Small intestine (tissue), 7 donors: ENCODE measurements around the gene GRN. TPM values are rescaled to one million over a fixed set of nuclear protein-coding genes. Genes with fewer than 3 reads are reported as not detected.
"Not testable (repeated sequence)": the region's sequence is repeated elsewhere in the genome, so short reads cannot be mapped to it uniquely, and the experiment has no call there.

ENCODE experiments used
- DNase-seq, 2 donors: peaks; one replicate each; pipeline versions ENCODE4 v3.0.0 to v3.0.0-alpha.2; 2013
- FAIRE-seq: peaks from 2 replicates; lab custom pipeline; 2012; peaks lifted over from hg19 to GRCh38; lab: Jason Lieb, UNC
- H3K27ac ChIP-seq, 3 donors: one replicate each; pipeline ENCODE4 v1.5.1; 2013; ENCODE audit warnings: low read length in 2 of 3, mild to moderate bottlenecking in 2 of 3, control low read depth in 1 of 3, inconsistent platforms in 1 of 3, low read depth in 1 of 3, moderate library complexity in 1 of 3
- H3K27me3 ChIP-seq, 3 donors: one replicate each; pipeline ENCODE4 v1.6.1; 2013; ENCODE audit warnings: low read length in 3 of 3, inconsistent platforms in 1 of 3; ENCODE audit not compliant: control insufficient read depth in 3 of 3, insufficient read depth in 3 of 3
- H3K36me3 ChIP-seq, 3 donors: one replicate each; pipeline ENCODE4 v1.6.1; 2013; ENCODE audit warnings: low read length in 3 of 3, inconsistent platforms in 1 of 3, low read depth in 1 of 3, mild to moderate bottlenecking in 1 of 3, moderate library complexity in 1 of 3; ENCODE audit not compliant: control insufficient read depth in 3 of 3, insufficient read depth in 2 of 3
- H3K4me1 ChIP-seq, 3 donors: one replicate each; pipeline ENCODE4 v1.6.1; 2013; ENCODE audit warnings: low read length in 2 of 3, inconsistent platforms in 1 of 3, low read depth in 1 of 3, mild to moderate bottlenecking in 1 of 3, moderate library complexity in 1 of 3; ENCODE audit not compliant: control insufficient read depth in 3 of 3, insufficient read depth in 2 of 3
- H3K4me3 ChIP-seq, 3 donors: one replicate each; pipeline ENCODE4 v1.5.1; 2013; ENCODE audit warnings: low read length in 3 of 3, control low read depth in 1 of 3, inconsistent platforms in 1 of 3, low read depth in 1 of 3, mild to moderate bottlenecking in 1 of 3, moderate library complexity in 1 of 3
- H3K9me3 ChIP-seq, 2 donors: one replicate each; pipeline ENCODE4 v1.6.1; 2013; ENCODE audit warnings: low read depth in 1 of 2, low read length in 1 of 2; ENCODE audit not compliant: control insufficient read depth in 2 of 2, insufficient read depth in 1 of 2
- WGBS, 3 donors: extraction: QIAGEN DNeasy Blood & Tissue Kit; methylation state at CpG; one replicate each; pipeline ENCODE4 v1.1.7; 2013; 5-methylcytosine and 5-hydroxymethylcytosine counted together
- polyA plus RNA-seq, 4 donors: library from polyadenylated mRNA; stranded (reverse) in 3 of 4; unstranded in 1 of 4; fragments of 200-250 nt in 3 of 4; fragments of 120-200 nt in 1 of 4; gene quantifications; one replicate each; pipeline versions ENCODE4 v1.2.1 to v1.2.3, GENCODE V29; 2013
- donor health status: healthy with polysubstance abuse.
- donor health status: control.
- donor health status: control.
- donor health status: Bipolar disorder and iron deficiency.
- donor health status: healthy.

Gene GRN
- polyA plus RNA-seq, 4 donors = 82.3 to 842 (median 111) TPM

DNA sequence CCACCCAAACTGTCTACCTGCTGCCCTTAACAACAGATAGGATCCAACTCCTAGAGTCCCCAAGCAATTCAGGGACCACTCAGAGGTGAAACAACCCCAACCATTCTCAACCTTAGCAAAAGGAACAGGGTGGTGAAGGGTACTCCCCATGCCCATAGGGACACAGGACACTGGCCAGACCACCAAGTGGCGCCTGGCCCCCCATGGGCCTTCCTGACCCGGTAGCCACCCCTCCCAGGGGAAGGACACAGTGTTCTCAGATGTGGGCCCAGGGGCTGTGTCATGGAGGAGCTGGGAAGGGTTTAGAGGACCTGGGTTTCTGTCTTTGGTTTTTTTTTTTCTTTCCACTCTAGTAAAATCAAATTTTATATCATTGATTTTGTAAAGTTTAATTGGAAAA lies 10.8 kb upstream of the GRN start:
- H3K4me1 ChIP-seq = peaks cover 0 to 17% (median 0%) of the 10 kb centered on the region in 3 donors
- 53 to 74% (median 68%) methylated on average over 2 of the region's 2 CpGs for WGBS, 3 donors
- H3K9me3 ChIP-seq = no peaks in the 10 kb centered on the region
- FAIRE-seq (no peak), DNase-seq (no peak)
- no peak overlapping the region for H3K27ac ChIP-seq
- H3K4me3 ChIP-seq = no peak overlapping the region
- H3K27me3 ChIP-seq = no peaks in the 10 kb centered on the region
- H3K36me3 ChIP-seq = no peaks in the 10 kb centered on the region

DNA sequence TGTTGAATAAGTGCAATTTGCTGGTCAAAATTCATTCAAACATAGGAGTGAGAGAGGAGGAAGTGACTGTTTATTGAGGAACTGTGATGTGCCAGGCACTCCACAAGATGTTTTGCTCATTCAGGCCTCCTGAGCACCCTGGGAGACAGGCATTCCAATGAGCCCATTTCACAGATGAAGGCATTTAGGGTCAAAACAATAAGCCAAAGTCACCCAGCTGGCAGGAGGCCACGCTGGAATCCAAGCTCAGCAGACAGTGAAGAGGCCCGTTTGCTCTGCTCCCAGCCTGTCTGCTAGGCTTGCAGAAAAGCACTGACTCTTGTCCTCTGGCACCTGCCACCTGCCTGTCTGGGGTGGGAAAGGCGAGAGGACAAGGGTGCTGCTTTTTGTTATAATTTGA lies 10.4 kb upstream of the GRN start:
- H3K27ac ChIP-seq = no peak overlapping the region
- DNase-seq = no peak
- no peaks in the 10 kb centered on the region for H3K27me3 ChIP-seq
- no peaks in the 10 kb centered on the region for H3K36me3 ChIP-seq
- H3K4me1 ChIP-seq = peaks cover 0 to 19% (median 0%) of the 10 kb centered on the region in 3 donors
- no peaks in the 10 kb centered on the region for H3K9me3 ChIP-seq
- WGBS, 3 donors = 40 to 44% (median 43%) methylated on average over 3 of the region's 3 CpGs
- FAIRE-seq = no peak
- no peak overlapping the region for H3K4me3 ChIP-seq

DNA sequence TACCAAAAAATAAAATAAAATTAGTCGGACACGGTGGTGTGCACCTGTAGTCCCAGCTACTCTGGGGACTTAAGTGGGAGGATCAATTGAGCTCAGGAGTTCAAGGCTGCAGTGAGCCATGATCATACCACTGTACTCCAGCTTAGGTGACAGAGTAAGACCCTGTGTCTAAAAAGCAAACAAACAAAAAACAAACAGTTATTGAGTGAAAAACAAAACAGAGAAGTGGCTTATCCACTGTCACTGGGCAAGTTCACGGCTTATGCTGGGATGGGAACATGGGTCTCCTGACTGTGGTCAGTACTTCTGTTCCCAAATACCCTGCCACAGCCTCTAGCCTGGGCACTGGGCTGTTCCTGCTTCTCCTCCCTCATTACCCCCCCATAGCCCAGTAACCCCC lies 9.5 kb upstream of the GRN start:
- H3K4me1 ChIP-seq = peaks cover 0 to 26% (median 0%) of the 10 kb centered on the region in 3 donors
- H3K9me3 ChIP-seq = no peaks in the 10 kb centered on the region
- DNase-seq = no peak
- FAIRE-seq = no peak
- H3K36me3 ChIP-seq = no peaks in the 10 kb centered on the region
- H3K27ac ChIP-seq = no peak overlapping the region
- WGBS, 3 donors = 78 to 86% (median 82%) methylated on average over 3 of the region's 3 CpGs
- H3K27me3 ChIP-seq = no peaks in the 10 kb centered on the region
- no peak overlapping the region for H3K4me3 ChIP-seq

DNA sequence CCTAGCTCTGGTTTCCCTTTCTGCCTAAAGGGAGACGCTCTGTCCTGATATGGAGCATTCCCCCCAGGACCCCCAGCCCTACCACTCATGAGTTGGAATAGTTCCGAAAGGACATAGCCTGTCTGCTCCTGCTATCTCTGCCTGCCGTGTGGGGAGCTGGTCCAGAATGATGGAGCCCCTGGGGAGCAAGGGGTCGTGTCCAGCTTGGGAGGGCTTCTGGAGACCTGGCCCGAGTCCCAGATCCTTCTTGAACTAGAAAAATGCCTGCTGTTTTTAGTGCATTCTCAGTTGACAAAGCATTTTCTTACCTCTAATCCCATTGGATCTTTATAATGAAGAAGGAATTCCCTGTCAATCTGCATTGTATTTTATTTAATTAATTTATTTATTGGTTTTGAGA lies 9.1 kb upstream of the GRN start:
- H3K4me1 ChIP-seq = peaks cover 0 to 27% (median 0%) of the 10 kb centered on the region in 3 donors
- no peaks in the 10 kb centered on the region for H3K9me3 ChIP-seq
- WGBS, 3 donors = 45 to 71% (median 65%) methylated on average over 5 of the region's 5 CpGs
- H3K4me3 ChIP-seq = no peak overlapping the region
- no peak for DNase-seq
- no peaks in the 10 kb centered on the region for H3K36me3 ChIP-seq
- H3K27me3 ChIP-seq = no peaks in the 10 kb centered on the region
- FAIRE-seq = no peak
- no peak overlapping the region for H3K27ac ChIP-seq

DNA sequence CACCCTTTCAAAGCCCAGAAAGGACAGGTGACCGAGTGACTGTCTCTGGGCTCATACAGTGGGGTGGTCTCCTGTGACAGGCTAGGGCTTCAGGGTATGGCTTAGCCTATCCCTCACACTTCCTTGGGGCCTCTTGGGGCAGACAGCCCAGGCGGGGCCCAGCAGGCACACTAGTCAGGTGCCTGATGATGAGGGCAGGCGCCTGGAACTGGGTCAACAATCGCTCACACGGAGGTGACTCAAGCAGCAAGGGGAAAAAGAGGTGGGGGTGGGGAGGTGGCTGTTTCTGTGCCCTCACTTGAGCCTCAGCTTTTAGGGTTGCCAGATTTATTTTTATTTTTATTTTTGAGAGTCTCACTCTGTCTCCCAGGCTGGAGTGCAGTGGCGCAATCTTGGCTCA lies 6.4 kb upstream of the GRN start:
- 35 to 52% (median 38%) methylated on average over 6 of the region's 6 CpGs for WGBS, 3 donors
- Histone ChIP-seq H3K36me3 (no peaks in the 10 kb centered on the region), H3K9me3 (no peaks in the 10 kb centered on the region)

DNA sequence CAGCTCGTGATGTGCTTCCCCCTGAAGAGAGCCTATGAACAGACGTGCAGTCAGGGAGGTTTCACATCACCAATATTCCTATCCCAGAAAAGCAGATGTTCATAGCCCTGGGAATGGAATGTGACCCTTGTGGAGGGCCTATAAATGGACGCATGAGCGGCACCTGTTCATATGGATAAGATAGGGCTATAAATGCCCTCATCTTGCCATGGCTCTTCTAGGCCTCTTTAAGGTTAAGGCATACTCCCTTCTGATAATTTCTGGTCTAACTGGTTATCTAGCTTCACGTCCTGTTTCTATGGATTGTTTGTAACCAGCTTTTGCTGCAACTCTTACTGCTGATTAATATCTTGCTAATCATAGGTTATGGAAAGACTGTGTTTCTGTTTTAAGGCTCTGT lies 4.5 kb upstream of the GRN start:
- H3K4me3 ChIP-seq, FAIRE-seq, H3K9me3 ChIP-seq, H3K27me3 ChIP-seq, H3K36me3 ChIP-seq: not testable (repeated sequence)
- WGBS, 3 donors = 17 to 58% (median 53%) methylated on average over 5 of the region's 5 CpGs
- peaks cover 0 to 36% (median 4%) of the 10 kb centered on the region in 3 donors for H3K4me1 ChIP-seq
- peak in 1 of 2 donors; percentile 54 for DNase-seq
- H3K27ac ChIP-seq = peak overlapping the region in 1 of 3 donors; percentile 65

More for the DNA sequence above, 6.4 kb upstream of the GRN start:
- no peak for FAIRE-seq
- peak overlapping the region in 1 of 3 donors; percentile 79 for H3K27ac ChIP-seq
- DNase-seq = peak in 1 of 2 donors; percentile 86
- no peaks in the 10 kb centered on the region for H3K27me3 ChIP-seq
- peaks cover 0 to 32% (median 0%) of the 10 kb centered on the region in 3 donors for H3K4me1 ChIP-seq
- H3K4me3 ChIP-seq = no peak overlapping the region

DNA sequence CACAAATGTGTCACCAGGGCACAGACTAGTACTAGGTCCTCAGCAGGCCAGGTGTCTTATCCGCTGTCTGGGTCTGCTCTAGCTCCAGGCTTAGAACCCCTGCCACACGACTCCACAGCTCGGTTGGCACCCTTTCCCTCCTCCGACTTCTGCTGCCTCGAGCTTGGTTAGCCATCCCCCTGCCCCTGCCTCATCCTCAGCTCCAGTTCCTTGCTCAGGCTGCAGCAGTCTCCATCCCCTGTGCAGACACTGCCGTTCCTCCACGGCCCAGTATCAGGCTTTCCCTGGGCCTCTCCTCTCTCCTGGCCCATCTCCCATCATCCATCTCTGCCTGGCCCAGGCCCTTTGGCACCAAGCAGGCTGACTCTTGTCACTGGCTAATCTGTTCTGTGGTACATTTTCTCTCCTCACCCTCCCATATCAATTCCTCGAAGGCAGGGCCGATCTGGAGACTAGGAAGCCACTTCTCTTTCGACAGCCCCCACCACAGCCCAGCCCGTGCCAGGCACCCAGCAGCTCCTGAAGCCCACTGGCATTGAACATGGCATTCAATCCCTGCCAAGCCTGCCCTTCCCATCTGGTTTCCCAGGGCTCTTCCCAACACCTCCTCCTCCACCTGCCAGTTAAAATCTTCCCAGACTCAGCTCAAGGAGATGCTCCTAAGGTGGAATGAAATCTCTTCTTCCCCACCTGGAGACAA lies 1.4 kb upstream of the GRN start:
- DNase-seq (no peak), FAIRE-seq (no peak)
- Histone ChIP-seq H3K27ac (no peak overlapping the region), H3K36me3 (peaks cover 0 to 5% (median 0%) of the 10 kb centered on the region in 3 donors), H3K27me3 (no peaks in the 10 kb centered on the region), H3K4me3 (no peak overlapping the region), H3K9me3 (no peaks in the 10 kb centered on the region), H3K4me1 (peaks cover 0 to 25% (median 4%) of the 10 kb centered on the region in 3 donors)
- WGBS, 3 donors = 78 to 81% (median 79%) methylated on average over 11 of the region's 11 CpGs

DNA sequence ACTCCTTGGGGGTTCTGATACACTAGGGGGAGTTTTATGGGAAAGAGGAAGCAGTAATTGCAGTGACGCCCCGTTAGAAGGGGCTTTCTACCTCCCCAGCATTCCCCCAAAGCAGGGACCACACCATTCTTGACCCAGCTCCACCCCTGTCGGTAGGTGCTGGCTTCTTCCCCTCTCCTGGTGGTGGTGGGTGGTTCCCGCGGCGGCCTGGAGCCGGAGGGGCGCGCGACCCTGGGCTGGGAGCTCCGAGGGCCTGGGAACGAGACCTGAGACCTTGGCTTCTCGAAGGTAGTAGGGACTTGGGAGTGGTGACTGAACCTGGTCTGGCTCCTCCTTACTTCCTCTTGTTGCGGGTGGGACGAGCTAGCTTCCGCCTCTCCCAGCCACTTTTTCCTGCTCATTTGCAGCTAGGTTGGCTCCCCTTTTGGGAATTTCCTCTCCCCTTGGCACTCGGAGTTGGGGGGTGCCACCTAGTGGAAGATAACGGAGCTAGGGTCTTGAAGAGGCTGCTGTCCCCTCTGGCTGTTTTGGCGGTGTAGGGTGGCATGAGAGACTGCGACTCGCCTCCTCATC lies 438 bp downstream of the GRN start:
- Histone ChIP-seq H3K27me3 (no peaks in the 10 kb centered on the region), H3K27ac (peak overlapping the region; percentile 78 to 90 (median 89)), H3K36me3 (peaks cover 0 to 24% (median 0%) of the 10 kb centered on the region in 3 donors), H3K9me3 (no peaks in the 10 kb centered on the region), H3K4me3 (peak overlapping the region; percentile 52 to 84 (median 75)), H3K4me1 (peaks cover 0 to 10% (median 4%) of the 10 kb centered on the region in 3 donors)
- FAIRE-seq (no peak), DNase-seq (peak; percentile 58 to 72)
- 1 to 2% (median 2%) methylated on average over 14 to 21 of the region's 21 CpGs for WGBS, 3 donors
